Esophagus squamous epithelium (tissue), 4 donors: ENCODE data around the gene KCTD11.

Experiments used
- POLR2A ChIP-seq, 4 donors: fragments of 450-650 bp; IDR thresholded peaks; one replicate each; pipeline ENCODE4 v1.6.1; 2017; ENCODE audit warnings: antibody characterized with exemption in 4 of 4, mild to moderate bottlenecking in 4 of 4, moderate library complexity in 3 of 4
- TF ChIP-seq, protein P1 (sequence below), 6 experiments: fragments of 450-650 bp in 4 of 6; fragments of 200-600 bp in 2 of 6; sonication (generic) in 2 of 6; IDR thresholded peaks; one replicate each; pipeline ENCODE4 v1.5.1; 2016 to 2019; ENCODE audit warnings: antibody characterized with exemption in 6 of 6, mild to moderate bottlenecking in 4 of 6, moderate library complexity in 4 of 6

DNA sequence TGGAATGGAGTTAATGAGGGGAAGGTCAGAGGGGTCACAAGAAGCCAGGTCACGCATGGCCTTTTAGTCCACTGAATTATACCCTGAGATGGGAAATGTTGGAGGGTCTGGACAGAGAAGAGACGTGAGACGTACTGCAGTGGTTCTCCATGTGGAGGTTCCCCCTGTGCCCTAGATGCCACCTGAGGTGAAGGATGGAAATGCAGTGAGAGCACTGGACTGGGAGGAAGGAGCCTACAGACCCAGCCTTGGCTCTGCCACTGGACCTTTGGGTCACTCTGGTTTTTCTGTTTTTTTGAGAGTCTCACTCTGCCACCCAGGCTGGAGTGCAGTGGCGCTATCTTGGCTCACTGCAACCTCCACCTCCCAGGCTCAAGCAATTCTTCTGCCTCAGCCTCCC, 44.2 kb downstream of the KCTD11 start:
- TF ChIP-seq, protein P1, sequence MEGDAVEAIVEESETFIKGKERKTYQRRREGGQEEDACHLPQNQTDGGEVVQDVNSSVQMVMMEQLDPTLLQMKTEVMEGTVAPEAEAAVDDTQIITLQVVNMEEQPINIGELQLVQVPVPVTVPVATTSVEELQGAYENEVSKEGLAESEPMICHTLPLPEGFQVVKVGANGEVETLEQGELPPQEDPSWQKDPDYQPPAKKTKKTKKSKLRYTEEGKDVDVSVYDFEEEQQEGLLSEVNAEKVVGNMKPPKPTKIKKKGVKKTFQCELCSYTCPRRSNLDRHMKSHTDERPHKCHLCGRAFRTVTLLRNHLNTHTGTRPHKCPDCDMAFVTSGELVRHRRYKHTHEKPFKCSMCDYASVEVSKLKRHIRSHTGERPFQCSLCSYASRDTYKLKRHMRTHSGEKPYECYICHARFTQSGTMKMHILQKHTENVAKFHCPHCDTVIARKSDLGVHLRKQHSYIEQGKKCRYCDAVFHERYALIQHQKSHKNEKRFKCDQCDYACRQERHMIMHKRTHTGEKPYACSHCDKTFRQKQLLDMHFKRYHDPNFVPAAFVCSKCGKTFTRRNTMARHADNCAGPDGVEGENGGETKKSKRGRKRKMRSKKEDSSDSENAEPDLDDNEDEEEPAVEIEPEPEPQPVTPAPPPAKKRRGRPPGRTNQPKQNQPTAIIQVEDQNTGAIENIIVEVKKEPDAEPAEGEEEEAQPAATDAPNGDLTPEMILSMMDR (IDR thresholded peaks at IDR 0.05) = peak in 1 of 6 experiments; percentile 18
- no peak for TF ChIP-seq POLR2A (IDR thresholded peaks at IDR 0.05)
